ENCODE data around the gene ASIP. TPM values are rescaled to one million over a fixed set of nuclear protein-coding genes. Genes with fewer than 3 reads are reported as not detected.

Gene ASIP
- not detected in 5 replicates for total RNA-seq (2022; extraction: Qiagen RNA extraction; ENCODE audit: low read depth)

GRCh38 chr20:34240693-34241615 lies at the start of gene ASIP:
ASIP (plus strand) TSS chr20:34241423; CDS start chr20:34260375, 18,952 bp downstream.

GRCh38 chr20:34302723-34303533 lies 61.7 kb downstream of the ASIP start, which contains the start of gene AHCY:
AHCY (minus strand) TSS chr20:34303355; CDS start chr20:34303270, 85 bp downstream.

Other genes with a start within 250 kb of the ASIP start
- gene RALY, start 247.5 kb upstream of the ASIP start, total RNA-seq (2022; extraction: Qiagen RNA extraction; ENCODE audit: low read depth) = 120 to 151 TPM (median 149 TPM) in 5 replicates
- 96.2 to 109 TPM (median 96.8 TPM) in 5 replicates for gene EIF2S2, start 129.2 kb upstream of the ASIP start, total RNA-seq (2022; extraction: Qiagen RNA extraction; ENCODE audit: low read depth)
- 302 to 333 TPM (median 329 TPM) in 5 replicates for gene AHCY, start 61.9 kb downstream of the ASIP start, total RNA-seq (2022; extraction: Qiagen RNA extraction; ENCODE audit: low read depth)
- gene ITCH, start 121.8 kb downstream of the ASIP start, total RNA-seq (2022; extraction: Qiagen RNA extraction; ENCODE audit: low read depth) = 22.5 to 36.8 TPM (median 32.7 TPM) in 5 replicates